RWPE2 (cell line): ENCODE results near the gene PER2.

ENCODE experiments used
- ATAC-seq: fragments of 200-7000 bp; cut with Tn5 transposase; 3 replicates; pipeline ENCODE4 v1.9.1; 2021; ENCODE audit warnings: low read depth
- DNase-seq: peaks from one replicate; pipeline ENCODE4 v3.0.0-alpha.2; 2020; ENCODE audit warnings: low spot score
- H3K27ac ChIP-seq: fragments of 450-650 bp; 2 replicates; pipeline ENCODE4 v1.5.1; 2017; ENCODE audit warnings: mild to moderate bottlenecking; ENCODE audit not compliant: poor library complexity, severe bottlenecking
- H3K27me3 ChIP-seq: fragments of 250-450 bp; sonication (Bioruptor Pico); 2 replicates; pipeline ENCODE4 v1.5.1; 2021; ENCODE audit warnings: mild to moderate bottlenecking, moderate library complexity; ENCODE audit not compliant: insufficient read depth, poor library complexity, severe bottlenecking
- H3K36me3 ChIP-seq: fragments of 250-450 bp; sonication (Bioruptor Pico); 2 replicates; pipeline ENCODE4 v1.5.1; 2020; ENCODE audit warnings: low read depth, mild to moderate bottlenecking, moderate library complexity
- H3K4me1 ChIP-seq: fragments of 250-450 bp; sonication (Bioruptor Pico); 2 replicates; pipeline ENCODE4 v1.5.1; 2021; ENCODE audit warnings: mild to moderate bottlenecking, moderate library complexity; ENCODE audit not compliant: insufficient read depth, poor library complexity, severe bottlenecking
- H3K4me3 ChIP-seq: fragments of 250-450 bp; sonication (Bioruptor Pico); 2 replicates; pipeline ENCODE4 v1.5.1; 2021; ENCODE audit warnings: mild to moderate bottlenecking, moderate library complexity; ENCODE audit not compliant: severe bottlenecking
- H3K9me3 ChIP-seq: fragments of 250-450 bp; sonication (Bioruptor Pico); 2 replicates; pipeline ENCODE4 v1.5.1; 2021; ENCODE audit warnings: mild to moderate bottlenecking, moderate library complexity; ENCODE audit not compliant: severe bottlenecking
- TF ChIP-seq, protein P1 (sequence below): fragments of 450-650 bp; IDR thresholded peaks from one replicate; pipeline ENCODE4 v1.5.1; 2017; ENCODE audit warnings: mild to moderate bottlenecking, moderate library complexity; ENCODE audit not compliant: poor library complexity, severe bottlenecking

PER2 gene

DNA sequence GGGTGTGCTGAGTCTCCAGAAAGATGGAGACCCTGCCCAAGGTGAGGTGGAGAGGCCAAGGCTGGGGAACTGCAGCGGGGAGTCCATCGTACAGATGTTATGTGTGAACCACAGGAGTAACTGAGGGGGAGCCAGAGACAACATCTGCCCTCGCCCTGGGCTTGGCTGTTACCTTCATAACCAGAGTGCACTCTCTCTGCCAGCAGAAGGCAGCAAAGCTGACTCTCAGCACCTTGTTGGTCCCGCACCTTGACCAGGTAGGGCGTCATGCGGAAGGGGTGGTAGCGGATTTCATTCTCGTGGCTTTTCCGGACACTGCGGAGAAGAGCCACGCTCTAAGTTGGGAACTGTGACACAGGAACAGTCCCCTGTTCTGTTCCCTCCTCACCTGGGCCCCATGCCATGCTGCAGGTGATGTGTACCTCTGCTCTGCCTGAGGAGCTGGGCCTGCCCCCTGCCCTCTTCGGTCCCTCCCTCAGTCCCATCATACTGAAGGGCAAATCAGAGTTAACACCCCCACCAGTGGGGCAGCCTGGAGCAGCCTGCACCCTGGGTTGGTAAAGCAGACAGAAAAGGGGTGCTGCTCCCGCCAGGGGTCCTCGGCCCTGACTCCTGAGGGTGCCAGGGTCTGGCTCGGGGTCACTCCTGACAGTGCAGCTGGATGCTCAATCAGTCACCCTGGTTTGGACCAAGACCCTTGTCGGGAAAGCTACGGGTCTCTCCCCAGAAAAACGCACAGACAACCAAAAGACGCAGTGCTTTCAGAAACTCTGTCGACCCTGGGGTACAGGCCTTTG is 20.3 kb downstream of the PER2 start:
- peak; percentile 9; the same call in 2 of the 3 replicates for ATAC-seq

DNA sequence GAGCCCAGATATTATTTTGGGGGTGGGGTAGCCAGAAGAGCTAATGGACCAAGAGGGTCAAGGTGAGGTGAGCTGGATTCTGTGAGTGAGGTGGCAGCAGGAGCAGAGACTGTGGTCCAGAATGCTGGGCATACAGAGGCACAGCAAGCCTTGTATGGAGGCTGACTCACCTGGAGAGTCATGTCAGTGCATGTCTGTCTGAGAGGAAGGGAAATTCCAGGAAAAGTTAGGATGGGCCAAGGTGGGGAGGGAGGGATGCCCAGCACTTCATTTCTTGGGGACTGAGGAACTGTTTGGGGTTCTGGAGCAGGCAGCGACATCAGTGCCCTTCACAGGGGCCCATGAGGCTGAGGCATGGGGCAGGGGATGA is 21.1 kb downstream of the PER2 start:
- Histone ChIP-seq H3K27ac (peak overlapping the region; percentile 67), H3K27me3 (no peaks in the 10 kb centered on the region), H3K4me3 (no peak overlapping the region), H3K4me1 (peaks cover 22% of the 10 kb centered on the region), H3K9me3 (no peaks in the 10 kb centered on the region), H3K36me3 (peaks cover 57% of the 10 kb centered on the region)
- DNase-seq (no peak), ATAC-seq (peak; percentile 95)
- TF ChIP-seq, protein P1, sequence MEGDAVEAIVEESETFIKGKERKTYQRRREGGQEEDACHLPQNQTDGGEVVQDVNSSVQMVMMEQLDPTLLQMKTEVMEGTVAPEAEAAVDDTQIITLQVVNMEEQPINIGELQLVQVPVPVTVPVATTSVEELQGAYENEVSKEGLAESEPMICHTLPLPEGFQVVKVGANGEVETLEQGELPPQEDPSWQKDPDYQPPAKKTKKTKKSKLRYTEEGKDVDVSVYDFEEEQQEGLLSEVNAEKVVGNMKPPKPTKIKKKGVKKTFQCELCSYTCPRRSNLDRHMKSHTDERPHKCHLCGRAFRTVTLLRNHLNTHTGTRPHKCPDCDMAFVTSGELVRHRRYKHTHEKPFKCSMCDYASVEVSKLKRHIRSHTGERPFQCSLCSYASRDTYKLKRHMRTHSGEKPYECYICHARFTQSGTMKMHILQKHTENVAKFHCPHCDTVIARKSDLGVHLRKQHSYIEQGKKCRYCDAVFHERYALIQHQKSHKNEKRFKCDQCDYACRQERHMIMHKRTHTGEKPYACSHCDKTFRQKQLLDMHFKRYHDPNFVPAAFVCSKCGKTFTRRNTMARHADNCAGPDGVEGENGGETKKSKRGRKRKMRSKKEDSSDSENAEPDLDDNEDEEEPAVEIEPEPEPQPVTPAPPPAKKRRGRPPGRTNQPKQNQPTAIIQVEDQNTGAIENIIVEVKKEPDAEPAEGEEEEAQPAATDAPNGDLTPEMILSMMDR = no peak

More for the DNA sequence above, 20.3 kb downstream of the PER2 start:
- no peaks in the 10 kb centered on the region for H3K9me3 ChIP-seq
- H3K27ac ChIP-seq = peak overlapping the region; percentile 67
- H3K4me3 ChIP-seq = no peak overlapping the region
- peaks cover 22% of the 10 kb centered on the region for H3K4me1 ChIP-seq
- no peaks in the 10 kb centered on the region for H3K27me3 ChIP-seq
- peaks cover 63% of the 10 kb centered on the region for H3K36me3 ChIP-seq
- TF ChIP-seq, protein P1 = no peak
- DNase-seq = no peak

DNA sequence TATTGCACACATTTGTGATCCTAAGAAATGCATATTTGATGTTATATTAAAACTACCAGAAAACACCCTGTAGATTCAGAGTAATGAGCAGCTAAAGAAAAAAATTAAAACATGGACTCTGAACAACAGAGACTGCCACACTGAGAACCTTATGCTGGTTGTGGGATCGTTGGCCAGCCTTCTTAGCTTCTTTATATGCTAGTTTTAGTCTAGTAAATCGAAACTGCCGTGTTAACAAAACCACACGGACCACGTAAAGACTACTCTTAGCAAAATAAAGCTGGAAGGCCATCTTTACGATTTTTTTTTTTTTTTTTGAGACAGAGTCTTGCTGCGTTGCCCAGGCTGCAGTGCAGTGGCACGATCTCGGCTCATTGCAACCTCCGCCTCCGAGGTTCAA is 22.8 kb downstream of the PER2 start:
- ATAC-seq = no peak
- Histone ChIP-seq H3K36me3 (peaks cover 57% of the 10 kb centered on the region), H3K27ac (no peak overlapping the region), H3K4me1 (peaks cover 22% of the 10 kb centered on the region), H3K9me3 (no peaks in the 10 kb centered on the region), H3K4me3 (no peak overlapping the region), H3K27me3 (no peaks in the 10 kb centered on the region)
- DNase-seq = no peak
- TF ChIP-seq, protein P1 = no peak

DNA sequence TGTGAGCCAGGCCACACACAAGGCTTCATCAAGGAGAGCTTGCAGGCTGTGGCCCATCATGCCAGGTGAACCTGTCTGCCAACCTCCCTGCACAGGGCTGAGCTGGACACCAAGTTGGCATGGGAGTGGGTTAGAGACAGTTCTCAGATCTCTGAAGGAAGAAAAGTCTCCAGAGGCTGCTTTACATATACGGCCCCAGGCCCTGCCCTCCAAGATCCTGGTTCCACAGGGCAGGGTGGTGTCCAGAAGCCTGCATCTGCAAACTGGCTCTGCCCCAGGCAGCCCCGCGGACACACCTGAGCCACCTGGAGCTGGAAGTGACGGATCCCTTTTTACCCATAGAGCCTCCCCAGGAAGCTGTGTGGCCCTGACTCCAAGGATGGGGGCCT is 24.3 kb downstream of the PER2 start:
- peaks cover 63% of the 10 kb centered on the region for H3K36me3 ChIP-seq
- peaks cover 18% of the 10 kb centered on the region for H3K4me1 ChIP-seq
- H3K4me3 ChIP-seq = no peak overlapping the region
- no peaks in the 10 kb centered on the region for H3K9me3 ChIP-seq
- TF ChIP-seq, protein P1 = no peak
- DNase-seq (no peak), ATAC-seq (no peak)
- no peak overlapping the region for H3K27ac ChIP-seq
- no peaks in the 10 kb centered on the region for H3K27me3 ChIP-seq
